ENCODE results near the gene RASD2. TPM values are rescaled to one million over a fixed set of nuclear protein-coding genes. Genes with fewer than 3 reads are reported as not detected.
"Not testable (repeated sequence)": the region's sequence is repeated elsewhere in the genome, so short reads cannot be mapped to it uniquely, and the experiment has no call there.

RASD2 gene
- total RNA-seq, 1 donor from 2014 or later = 0.16 TPM

GRCh38 chr22:35510951-35511350 is 29.7 kb upstream of the RASD2 start:
- Mint-ChIP-seq H3K4me1 (ENCODE audit: low read depth, unreplicated experiment) (no peaks in the 10 kb centered on the region), H3K9me3 (ENCODE audit: unreplicated experiment) (no peaks in the 10 kb centered on the region)
- no peak for FAIRE-seq

GRCh38 chr22:35514366-35514765 is 26.3 kb upstream of the RASD2 start:
- Mint-ChIP-seq H3K9me3 (ENCODE audit: unreplicated experiment) (no peaks in the 10 kb centered on the region), H3K27ac (ENCODE audit: unreplicated experiment) (no peak overlapping the region), H3K36me3 (ENCODE audit: low read depth, unreplicated experiment) (no peaks in the 10 kb centered on the region), H3K4me1 (ENCODE audit: low read depth, unreplicated experiment) (peaks cover 4% of the 10 kb centered on the region), H3K4me3 (ENCODE audit: unreplicated experiment) (no peak overlapping the region), H3K27me3 (ENCODE audit: low read depth, unreplicated experiment) (peaks cover 42% of the 10 kb centered on the region)
- Histone ChIP-seq H3K9ac (ENCODE audit: low read length) (no peak overlapping the region), H3K27me3 (ENCODE audit: insufficient read depth, low read length) (peaks cover 17% of the 10 kb centered on the region), H3K4me2 (ENCODE audit: low read length) (no peak overlapping the region), H3K9me3 (ENCODE audit: insufficient read depth, low read depth, low read length) (no peaks in the 10 kb centered on the region), H3K4me3 (ENCODE audit: insufficient read depth, low read depth, low read length) (no peak overlapping the region), H2AFZ (ENCODE audit: low read depth, low read length) (no peak overlapping the region), H3K27ac (ENCODE audit: low read depth, low read length) (no peak overlapping the region), H4K20me1 (ENCODE audit: insufficient read depth, low read length) (no peaks in the 10 kb centered on the region), H3K79me2 (ENCODE audit: insufficient read depth, low read length) (no peaks in the 10 kb centered on the region), H3K4me1 (ENCODE audit: insufficient read depth, low read length) (peaks cover 4% of the 10 kb centered on the region), H3K36me3 (ENCODE audit: insufficient read depth, low read length) (no peaks in the 10 kb centered on the region)
- TF ChIP-seq CTCF (IDR thresholded peaks at IDR 0.05; ENCODE audit: insufficient read depth, low read depth, low read length) (no peak), EZH2 (IDR thresholded peaks at IDR 0.05; ENCODE audit: insufficient read depth, low read length) (no peak)
- no peak for FAIRE-seq
- DNase-seq (ENCODE audit: low read depth) = no peak

More at GRCh38 chr22:35510951-35511350, 29.7 kb upstream of the RASD2 start:
- no peaks in the 10 kb centered on the region for H3K9me3 ChIP-seq (ENCODE audit: insufficient read depth, low read depth, low read length)
- peaks cover 4% of the 10 kb centered on the region for H3K4me1 ChIP-seq (ENCODE audit: insufficient read depth, low read length)
- H4K20me1 ChIP-seq (ENCODE audit: insufficient read depth, low read length) = no peaks in the 10 kb centered on the region
- H3K27me3 Mint-ChIP-seq (ENCODE audit: low read depth, unreplicated experiment) = peaks cover 36% of the 10 kb centered on the region
- H3K4me3 ChIP-seq (ENCODE audit: insufficient read depth, low read depth, low read length) = no peak overlapping the region
- no peak overlapping the region for H3K4me3 Mint-ChIP-seq (ENCODE audit: unreplicated experiment)
- H3K27ac ChIP-seq (ENCODE audit: low read depth, low read length) = no peak overlapping the region
- no peak for DNase-seq (ENCODE audit: low read depth)
- H3K79me2 ChIP-seq (ENCODE audit: insufficient read depth, low read length) = no peaks in the 10 kb centered on the region
- H3K27ac Mint-ChIP-seq (ENCODE audit: unreplicated experiment) = no peak overlapping the region
- no peak overlapping the region for H3K4me2 ChIP-seq (ENCODE audit: low read length)
- H3K27me3 ChIP-seq (ENCODE audit: insufficient read depth, low read length) = peaks cover 17% of the 10 kb centered on the region
- no peak overlapping the region for H3K9ac ChIP-seq (ENCODE audit: low read length)
- TF ChIP-seq CTCF (IDR thresholded peaks at IDR 0.05; ENCODE audit: insufficient read depth, low read depth, low read length) (no peak), EZH2 (IDR thresholded peaks at IDR 0.05; ENCODE audit: insufficient read depth, low read length) (no peak)
- H2AFZ ChIP-seq (ENCODE audit: low read depth, low read length) = no peak overlapping the region
- no peaks in the 10 kb centered on the region for H3K36me3 ChIP-seq (ENCODE audit: insufficient read depth, low read length)
- H3K36me3 Mint-ChIP-seq (ENCODE audit: low read depth, unreplicated experiment) = no peaks in the 10 kb centered on the region

- not testable (repeated sequence) for H3K4me2 ChIP-seq (ENCODE audit: low read length); H3K79me2 ChIP-seq (ENCODE audit: insufficient read depth, low read length); H3K9me3 ChIP-seq (ENCODE audit: insufficient read depth, low read depth, low read length); H3K9ac ChIP-seq (ENCODE audit: low read length); H3K27ac ChIP-seq (ENCODE audit: low read depth, low read length); H4K20me1 ChIP-seq (ENCODE audit: insufficient read depth, low read length); H2AFZ ChIP-seq (ENCODE audit: low read depth, low read length); H3K4me1 ChIP-seq (ENCODE audit: insufficient read depth, low read length); H3K4me1 Mint-ChIP-seq (ENCODE audit: low read depth, unreplicated experiment); H3K36me3 Mint-ChIP-seq (ENCODE audit: low read depth, unreplicated experiment); H3K4me3 Mint-ChIP-seq (ENCODE audit: unreplicated experiment); FAIRE-seq; H3K4me3 ChIP-seq (ENCODE audit: insufficient read depth, low read depth, low read length); DNase-seq (ENCODE audit: low read depth); H3K36me3 ChIP-seq (ENCODE audit: insufficient read depth, low read length); H3K27ac Mint-ChIP-seq (ENCODE audit: unreplicated experiment); H3K9me3 Mint-ChIP-seq (ENCODE audit: unreplicated experiment)
- peaks cover 47% of the 10 kb centered on the region for H3K27me3 Mint-ChIP-seq (ENCODE audit: low read depth, unreplicated experiment)
- H3K27me3 ChIP-seq (ENCODE audit: insufficient read depth, low read length) = peaks cover 20% of the 10 kb centered on the region
Observed at GRCh38 chr22:35515952-35516351, 24.7 kb upstream of the RASD2 start.

Measured in astrocyte (in vitro differentiated cells and primary cell).